H1 (cell line): Measurements from ENCODE around the gene MARCHF9. TPM values are rescaled to one million over a fixed set of nuclear protein-coding genes. Genes with fewer than 3 reads are reported as not detected.

Source experiments
- CTCF ChIA-PET: fragments of 300-600 bp; sonication (Branson Sonifier 250); formaldehyde crosslinking; loops from one replicate; lab custom pipeline; 2021; ENCODE audit not compliant: partially characterized antibody; lab: Charles Lee
- POLR2A ChIA-PET: fragments of 300-600 bp; sonication (Branson Sonifier 250); formaldehyde crosslinking; loops from one replicate; lab custom pipeline; 2021; ENCODE audit warnings: inconsistent platforms; ENCODE audit not compliant: partially characterized antibody; lab: Charles Lee
- DNase-seq, 2 experiments: peaks; one replicate each; pipeline versions ENCODE4 v3.0.0 to v3.0.0-alpha.2; 2010 to 2022; ENCODE audit warnings: low spot score in 2 of 2, low read depth in 1 of 2, mixed read lengths in 1 of 2
- FAIRE-seq: peaks from 2 replicates; lab custom pipeline; 2011; peaks lifted over from hg19 to GRCh38; lab: Jason Lieb, UNC
- H2AFZ ChIP-seq: 2 replicates; pipeline ENCODE4 v1.8.1; 2012; ENCODE audit warnings: low read length, inconsistent platforms
- H2AK5ac ChIP-seq: 2 replicates; pipeline ENCODE4 v1.6.1; 2013; ENCODE audit warnings: low read depth, low read length
- H2BK120ac ChIP-seq: replicated peaks from 2 replicates; pipeline ENCODE3; 2013; ENCODE audit warnings: low read depth, low read length, inconsistent platforms
- H2BK12ac ChIP-seq: 2 replicates; pipeline ENCODE4 v1.6.1; 2013; ENCODE audit warnings: low read depth, low read length
- H2BK15ac ChIP-seq: 2 replicates; pipeline ENCODE4 v1.6.1; 2013; ENCODE audit warnings: low read length
- H2BK20ac ChIP-seq: 2 replicates; pipeline ENCODE4 v1.6.1; 2013; ENCODE audit warnings: low read length
- H2BK5ac ChIP-seq: 2 replicates; pipeline ENCODE4 v1.6.1; 2013; ENCODE audit warnings: low read depth, low read length
- H3K14ac ChIP-seq: 2 replicates; pipeline ENCODE4 v1.6.1; 2013; ENCODE audit warnings: inconsistent platforms; ENCODE audit not compliant: insufficient read length
- H3K18ac ChIP-seq: 2 replicates; pipeline ENCODE4 v1.6.1; 2013; ENCODE audit warnings: low read length; ENCODE audit errors: extremely low read depth
- H3K23ac ChIP-seq: 2 replicates; pipeline ENCODE4 v1.6.1; 2013; ENCODE audit warnings: inconsistent platforms; ENCODE audit not compliant: insufficient read length
- H3K23me2 ChIP-seq: 2 replicates; pipeline ENCODE4 v1.6.1; 2013; ENCODE audit warnings: low read depth, low read length
- H3K27ac ChIP-seq: 2 replicates; pipeline ENCODE4 v1.6.1; 2011; ENCODE audit warnings: low read depth, low read length, inconsistent platforms
- H3K27me3 ChIP-seq, 4 experiments: replicated peaks in 1 of 4; 1 replicate in 1 of 4; 2 replicates in 3 of 4; pipeline versions ENCODE4 v1.6.1 to v1.8.1; 2011 to 2013; ENCODE audit warnings: low read length in 3 of 4, mild to moderate bottlenecking in 3 of 4, inconsistent platforms in 2 of 4, mixed read lengths in 2 of 4, moderate library complexity in 1 of 4; ENCODE audit not compliant: control insufficient read depth in 3 of 4, insufficient read depth in 3 of 4; ENCODE audit errors: extremely low read depth in 1 of 4
- H3K36me3 ChIP-seq, 4 experiments: 2 replicates each; pipeline versions ENCODE4 v1.6.1 to v1.8.1; 2011 to 2013; ENCODE audit warnings: mild to moderate bottlenecking in 4 of 4, low read length in 3 of 4, moderate library complexity in 2 of 4, control low read depth in 1 of 4, inconsistent platforms in 1 of 4; ENCODE audit not compliant: insufficient read depth in 4 of 4, control insufficient read depth in 2 of 4
- H3K4ac ChIP-seq: replicated peaks from 2 replicates; pipeline ENCODE3; 2013; ENCODE audit warnings: low read length, low read depth, mixed read lengths, inconsistent platforms; ENCODE audit not compliant: insufficient read length
- H3K4me1 ChIP-seq, 4 experiments: replicated peaks in 1 of 4; 1 replicate in 1 of 4; 2 replicates in 3 of 4; pipeline versions ENCODE4 v1.6.1 to v1.8.1; 2011 to 2013; ENCODE audit warnings: low read length in 3 of 4, inconsistent platforms in 2 of 4, mixed read lengths in 1 of 4; ENCODE audit not compliant: insufficient read depth in 4 of 4, control insufficient read depth in 3 of 4
- H3K4me2 ChIP-seq, 2 experiments: 2 replicates each; pipeline versions ENCODE4 v1.6.1 to v1.8.1; 2011 to 2013; ENCODE audit warnings: low read depth in 2 of 2, low read length in 2 of 2, control low read depth in 1 of 2, inconsistent platforms in 1 of 2, mild to moderate bottlenecking in 1 of 2; ENCODE audit not compliant: insufficient read depth in 1 of 2
- H3K4me3 ChIP-seq, 4 experiments: fragments of 200-600, 300-600 bp in 1 of 4; sonication (generic), shearing (Covaris generic), sonication (Bioruptor Twin) in 1 of 4; 2 replicates each; pipeline versions ENCODE4 v1.5.1 to v1.8.1; 2011 to 2016; ENCODE audit warnings: low read length in 4 of 4, low read depth in 3 of 4, control low read depth in 2 of 4, inconsistent platforms in 2 of 4, mild to moderate bottlenecking in 2 of 4, mixed read lengths in 1 of 4, moderate library complexity in 1 of 4; ENCODE audit not compliant: insufficient read depth in 2 of 4; ENCODE audit errors: extremely low read depth in 1 of 4
- H3K56ac ChIP-seq: replicated peaks from 2 replicates; pipeline ENCODE3; 2013; ENCODE audit warnings: low read depth, mild to moderate bottlenecking, mixed read lengths, low read length, inconsistent platforms; ENCODE audit not compliant: insufficient read length
- H3K79me1 ChIP-seq: 2 replicates; pipeline ENCODE4 v1.6.1; 2013; ENCODE audit warnings: low read depth, low read length, control low read depth
- H3K79me2 ChIP-seq, 2 experiments: 2 replicates each; pipeline versions ENCODE4 v1.6.1 to v1.8.1; 2012 to 2013; ENCODE audit warnings: low read length in 2 of 2, mild to moderate bottlenecking in 2 of 2, inconsistent platforms in 1 of 2; ENCODE audit not compliant: insufficient read depth in 2 of 2, control insufficient read depth in 1 of 2
- H3K9ac ChIP-seq, 4 experiments: replicated peaks in 1 of 4; 1 replicate in 1 of 4; 2 replicates in 3 of 4; pipeline versions ENCODE4 v1.6.1 to v1.8.1; 2011 to 2013; ENCODE audit warnings: low read depth in 3 of 4, low read length in 3 of 4, control low read depth in 2 of 4, mild to moderate bottlenecking in 2 of 4, moderate library complexity in 2 of 4, inconsistent platforms in 1 of 4; ENCODE audit errors: extremely low read depth in 1 of 4
- H3K9me3 ChIP-seq, 2 experiments: 2 replicates each; pipeline versions ENCODE4 v1.6.1 to v1.8.1; 2012 to 2013; ENCODE audit warnings: mild to moderate bottlenecking in 2 of 2, moderate library complexity in 2 of 2, control low read depth in 1 of 2, inconsistent platforms in 1 of 2, low read depth in 1 of 2, low read length in 1 of 2, mixed read lengths in 1 of 2; ENCODE audit not compliant: insufficient read depth in 2 of 2
- H4K20me1 ChIP-seq, 2 experiments: replicated peaks in 1 of 2; 2 replicates each; pipeline versions ENCODE3 to v1.8.1; 2011 to 2013; ENCODE audit warnings: inconsistent platforms in 2 of 2, low read length in 2 of 2, mild to moderate bottlenecking in 1 of 2; ENCODE audit not compliant: insufficient read depth in 2 of 2, control insufficient read depth in 1 of 2
- H4K5ac ChIP-seq: 2 replicates; pipeline ENCODE4 v1.6.1; 2013; ENCODE audit warnings: low read length, low read depth, mixed read lengths, inconsistent platforms; ENCODE audit not compliant: insufficient read length
- H4K8ac ChIP-seq: 2 replicates; pipeline ENCODE4 v1.8.0; 2013; ENCODE audit warnings: mild to moderate bottlenecking, moderate library complexity, low read length, inconsistent platforms; ENCODE audit not compliant: insufficient read depth; ENCODE audit errors: extremely low read depth
- H4K91ac ChIP-seq: replicated peaks from 2 replicates; pipeline ENCODE3; 2013; ENCODE audit warnings: low read length, mixed read lengths, inconsistent platforms; ENCODE audit not compliant: insufficient read length
- BRCA1 ChIP-seq: IDR thresholded peaks from 2 replicates; pipeline ENCODE4 v1.6.1; 2012; ENCODE audit warnings: low read depth, low read length, improper control_type of control experiment
- CREB1 ChIP-seq: IDR thresholded peaks from 2 replicates; pipeline ENCODE4 v1.6.1; 2012; ENCODE audit warnings: inconsistent platforms
- EP300 ChIP-seq, 2 experiments: IDR thresholded peaks; 1 replicate in 1 of 2; 2 replicates in 1 of 2; pipeline ENCODE4 v1.6.1; 2011 to 2012; ENCODE audit warnings: low read depth in 2 of 2, low read length in 2 of 2, mild to moderate bottlenecking in 2 of 2, borderline replicate concordance in 1 of 2, inconsistent platforms in 1 of 2, moderate library complexity in 1 of 2
- FOSL1 ChIP-seq: IDR thresholded peaks from 2 replicates; pipeline ENCODE4 v1.6.1; 2011; ENCODE audit warnings: mild to moderate bottlenecking, low read depth, low read length, moderate library complexity; ENCODE audit not compliant: insufficient read depth
- GTF2F1 ChIP-seq: IDR thresholded peaks from 2 replicates; pipeline ENCODE4 v1.6.1; 2012; ENCODE audit warnings: low read depth, low read length, improper control_type of control experiment, borderline replicate concordance
- KDM5A ChIP-seq: fragments of 200-600 bp; IDR thresholded peaks from 2 replicates; pipeline ENCODE4 v1.7.1; 2012; ENCODE audit warnings: mild to moderate bottlenecking, low read length, inconsistent platforms, mixed read lengths
- POLR2A ChIP-seq, 2 experiments: IDR thresholded peaks; 1 replicate in 1 of 2; 2 replicates in 1 of 2; pipeline ENCODE4 v1.6.1; 2011; ENCODE audit warnings: low read depth in 2 of 2, low read length in 2 of 2, mild to moderate bottlenecking in 2 of 2; ENCODE audit errors: control extremely low read depth in 1 of 2
- POLR2AphosphoS5 ChIP-seq: IDR thresholded peaks from 2 replicates; pipeline ENCODE4 v1.6.1; 2011; ENCODE audit warnings: low read depth, low read length
- SAP30 ChIP-seq: fragments of 300-600 bp; sonication (generic); IDR thresholded peaks from 2 replicates; pipeline ENCODE4 v1.7.1; 2012; ENCODE audit warnings: low read length, moderate library complexity, mild to moderate bottlenecking, inconsistent platforms; ENCODE audit not compliant: insufficient read depth, insufficient replicate concordance
- TCF12 ChIP-seq: IDR thresholded peaks from 2 replicates; pipeline ENCODE4 v1.6.1; 2011; ENCODE audit warnings: low read depth, mild to moderate bottlenecking, low read length
- WGBS, 2 experiments: shearing (Covaris generic) in 1 of 2; methylation state at CpG; one replicate each; pipeline versions ENCODE4 v1.1.6 to v1.1.7; 2013 to 2015; ENCODE audit warnings: low lambda C conversion rate in 2 of 2, mixed read lengths in 2 of 2, inconsistent platforms in 1 of 2, low coverage in 1 of 2, missing lambda C conversion rate in 1 of 2; ENCODE audit not compliant: insufficient replicate concordance in 2 of 2, insufficient coverage in 1 of 2, insufficient read length in 1 of 2; ENCODE audit errors: extremely low coverage in 1 of 2, missing lambda C conversion rate in 1 of 2; 5-methylcytosine and 5-hydroxymethylcytosine counted together
- polyA plus RNA-seq, 7 experiments: library from polyadenylated mRNA; depleted of rRNA in 3 of 7; stranded (reverse) in 5 of 7; unstranded in 2 of 7; fragments of >200 nt in 5 of 7; fragments of 200-250 nt in 2 of 7; gene quantifications; 1 replicate in 5 of 7; 2 replicates in 1 of 7; 4 replicates in 1 of 7; pipeline versions ENCODE4 v1.2.1 to v1.2.3, GENCODE V29; 2011 to 2013; ENCODE audit warnings: missing spikeins in 2 of 7, mixed read lengths in 2 of 7
- total RNA-seq: library from RNA; stranded (reverse); fragmentation: NEBNext Ultra II Directional; extraction: Animal tissue kit (Norgen Biotek cat#: 25700); gene quantifications from 2 replicates; pipeline ENCODE4 v1.2.1, GENCODE V29; 2021

MARCHF9 gene
- total and polyA plus RNA-seq, 2 of the 8 experiments (the other 6 are each of a cell fraction or from before 2014, with no cell fraction given): 6.4 to 7.8 TPM

DNA sequence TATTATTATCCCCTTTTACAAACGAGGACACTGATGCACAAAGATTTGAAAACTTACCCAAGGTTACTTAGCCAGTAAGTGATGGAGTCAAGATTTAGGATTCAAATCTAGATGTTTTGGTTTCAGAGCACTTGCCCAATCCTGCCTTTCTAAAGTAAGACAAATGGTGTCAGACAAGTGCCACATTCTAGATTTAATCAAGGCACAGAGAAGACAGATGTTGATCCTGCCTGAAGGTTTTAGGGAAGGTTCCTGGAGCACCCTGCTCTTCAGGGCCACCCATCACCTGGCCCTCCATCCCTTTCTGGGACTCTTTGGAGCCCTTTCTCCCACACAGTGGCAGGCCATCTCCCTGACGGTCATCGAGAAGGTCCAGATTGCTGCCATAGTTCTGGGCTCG, 2.9 kb downstream of the MARCHF9 start:
- H3K4ac ChIP-seq: no peak overlapping the region
- DNase-seq (no peak), FAIRE-seq (no peak)
- no peak overlapping the region for H3K27ac ChIP-seq
- H2BK20ac ChIP-seq: no peak overlapping the region
- peaks cover 3 to 15% of the 10 kb centered on the region in 2 experiments for H4K20me1 ChIP-seq
- H4K91ac ChIP-seq: no peak overlapping the region
- H2AFZ ChIP-seq: no peak overlapping the region
- H2AK5ac ChIP-seq: no peak overlapping the region
- ChIA-PET CTCF (interaction anchor here (0.6 to 2.2 kb wide), 6 partner anchors 10 to 816 kb away, joined by 3 to 40 read pairs (median 4); partner anchors contain the start of genes CYP27B1 and PIP4K2C), POLR2A (interaction anchor here (1.1 to 2.0 kb wide), 2 partner anchors 15 to 57 kb away, joined by 4 to 11 read pairs; partner anchors contain the start of genes EEF1AKMT3 and METTL1)
- H2BK5ac ChIP-seq: no peak overlapping the region
- no peaks in the 10 kb centered on the region for H3K79me2 ChIP-seq
- no peak overlapping the region for H3K14ac ChIP-seq
- WGBS, 2 experiments: 86% methylated on average over 4 of the region's 4 CpGs; no CpG with 5 or more reads in 1 of the 2 experiments
- no peak overlapping the region for H3K9ac ChIP-seq
- H3K56ac ChIP-seq: no peak overlapping the region
- TF ChIP-seq POLR2A (IDR thresholded peaks at IDR 0.05; ENCODE audit: control extremely low read depth in 1 of 2, low read depth in 2 of 2, low read length in 2 of 2) (no peak), BRCA1 (no peak), SAP30 (no peak), CREB1 (no peak), POLR2AphosphoS5 (no peak), KDM5A (no peak), FOSL1 (no peak), GTF2F1 (no peak), TCF12 (no peak), EP300 (IDR thresholded peaks at IDR 0.05; ENCODE audit: borderline replicate concordance in 1 of 2, low read depth in 2 of 2, low read length in 2 of 2) (no peak)
- no peak overlapping the region; a peak in 1 of 4 replicates for H3K4me2 ChIP-seq
- H4K5ac ChIP-seq: no peak overlapping the region
- H2BK12ac ChIP-seq: no peak overlapping the region
- H3K23me2 ChIP-seq: peaks cover 7% of the 10 kb centered on the region
- no peaks in the 10 kb centered on the region for H3K9me3 ChIP-seq
- no peak overlapping the region for H3K18ac ChIP-seq
- no peak overlapping the region for H4K8ac ChIP-seq
- no peaks in the 10 kb centered on the region for H3K79me1 ChIP-seq
- H2BK15ac ChIP-seq: no peak overlapping the region
- peaks cover 8 to 33% (median 26%) of the 10 kb centered on the region in 4 experiments for H3K27me3 ChIP-seq
- no peak overlapping the region for H2BK120ac ChIP-seq
- H3K4me3 ChIP-seq: no peak overlapping the region
- no peak overlapping the region for H3K23ac ChIP-seq
- peaks cover 0 to 19% (median 6%) of the 10 kb centered on the region in 4 experiments; a peak in 6 of 7 replicates for H3K4me1 ChIP-seq
- peaks cover 0 to 4% (median 0%) of the 10 kb centered on the region in 4 experiments; a peak in 2 of 8 replicates for H3K36me3 ChIP-seq
